ENCODE results near the gene GABRB1. TPM values are rescaled to one million over a fixed set of nuclear protein-coding genes. Genes with fewer than 3 reads are reported as not detected.

The GABRB1 gene
- total RNA-seq, 2 experiments from 2014 or later: not detected

Other genes starting within 250 kb of the GABRB1 start
- not detected for gene COX7B2, start 122.3 kb upstream of the GABRB1 start, total RNA-seq
- not detected for gene GABRA4, start 38.0 kb upstream of the GABRB1 start, total RNA-seq